Ectodermal cell (in vitro differentiated cells): ENCODE data around the gene ZFP69B.

ENCODE experiments used
- H3K27ac ChIP-seq: 2 replicates; pipeline ENCODE4 v1.7.0; 2013; ENCODE audit warnings: mild to moderate bottlenecking, low read depth, low read length; ENCODE audit not compliant: insufficient read depth, poor library complexity, severe bottlenecking
- H3K27me3 ChIP-seq: 2 replicates; pipeline ENCODE4 v1.7.0; 2013; ENCODE audit warnings: mild to moderate bottlenecking, low read length; ENCODE audit not compliant: insufficient read depth, control insufficient read depth, poor library complexity, severe bottlenecking
- H3K36me3 ChIP-seq: one replicate; pipeline ENCODE4 v1.7.0; 2013; ENCODE audit warnings: low read length; ENCODE audit not compliant: control insufficient read depth, insufficient read depth
- H3K4me1 ChIP-seq: one replicate; pipeline ENCODE4 v1.7.0; 2013; ENCODE audit warnings: low read length; ENCODE audit not compliant: control insufficient read depth, insufficient read depth
- H3K4me3 ChIP-seq: 2 replicates; pipeline ENCODE4 v1.7.0; 2013; ENCODE audit warnings: low read depth, low read length, control low read depth; ENCODE audit not compliant: insufficient read depth
- H3K9me3 ChIP-seq: 2 replicates; pipeline ENCODE4 v1.7.0; 2013; ENCODE audit warnings: mild to moderate bottlenecking, low read length, moderate library complexity; ENCODE audit not compliant: control insufficient read depth
- WGBS, 2 experiments: methylation state at CpG; one replicate each; pipeline ENCODE4 v1.1.7; 2013; ENCODE audit warnings: missing lambda C conversion rate in 2 of 2; 5-methylcytosine and 5-hydroxymethylcytosine counted together

Gene ZFP69B

GRCh38 chr1:40414331-40414730, 35.9 kb upstream of the ZFP69B start:
- Histone ChIP-seq H3K36me3 (no peaks in the 10 kb centered on the region), H3K27ac (no peak overlapping the region), H3K9me3 (no peaks in the 10 kb centered on the region), H3K4me1 (no peaks in the 10 kb centered on the region), H3K4me3 (no peak overlapping the region), H3K27me3 (no peaks in the 10 kb centered on the region)
- 93 to 98% methylated on average over 3 of the region's 3 CpGs for WGBS, 2 experiments

DNA sequence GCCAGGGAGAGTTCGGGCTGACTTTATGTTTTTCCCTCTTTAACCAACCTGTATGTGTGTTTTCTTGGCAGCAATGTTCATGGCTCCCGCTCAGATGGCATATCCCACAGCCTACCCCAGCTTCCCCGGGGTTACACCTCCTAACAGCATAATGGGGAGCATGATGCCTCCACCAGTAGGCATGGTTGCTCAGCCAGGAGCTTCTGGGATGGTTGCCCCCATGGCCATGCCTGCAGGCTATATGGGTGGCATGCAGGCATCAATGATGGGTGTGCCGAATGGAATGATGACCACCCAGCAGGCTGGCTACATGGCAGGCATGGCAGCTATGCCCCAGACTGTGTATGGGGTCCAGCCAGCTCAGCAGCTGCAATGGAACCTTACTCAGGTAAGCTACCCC, 33.6 kb upstream of the ZFP69B start:
- no peak overlapping the region for H3K4me3 ChIP-seq
- H3K36me3 ChIP-seq, result no peaks in the 10 kb centered on the region
- H3K27me3 ChIP-seq, result no peaks in the 10 kb centered on the region
- peaks cover 9% of the 10 kb centered on the region for H3K4me1 ChIP-seq
- WGBS, 2 experiments, result 96% methylated on average over 4 of the region's 4 CpGs
- no peaks in the 10 kb centered on the region for H3K9me3 ChIP-seq
- no peak overlapping the region for H3K27ac ChIP-seq

DNA sequence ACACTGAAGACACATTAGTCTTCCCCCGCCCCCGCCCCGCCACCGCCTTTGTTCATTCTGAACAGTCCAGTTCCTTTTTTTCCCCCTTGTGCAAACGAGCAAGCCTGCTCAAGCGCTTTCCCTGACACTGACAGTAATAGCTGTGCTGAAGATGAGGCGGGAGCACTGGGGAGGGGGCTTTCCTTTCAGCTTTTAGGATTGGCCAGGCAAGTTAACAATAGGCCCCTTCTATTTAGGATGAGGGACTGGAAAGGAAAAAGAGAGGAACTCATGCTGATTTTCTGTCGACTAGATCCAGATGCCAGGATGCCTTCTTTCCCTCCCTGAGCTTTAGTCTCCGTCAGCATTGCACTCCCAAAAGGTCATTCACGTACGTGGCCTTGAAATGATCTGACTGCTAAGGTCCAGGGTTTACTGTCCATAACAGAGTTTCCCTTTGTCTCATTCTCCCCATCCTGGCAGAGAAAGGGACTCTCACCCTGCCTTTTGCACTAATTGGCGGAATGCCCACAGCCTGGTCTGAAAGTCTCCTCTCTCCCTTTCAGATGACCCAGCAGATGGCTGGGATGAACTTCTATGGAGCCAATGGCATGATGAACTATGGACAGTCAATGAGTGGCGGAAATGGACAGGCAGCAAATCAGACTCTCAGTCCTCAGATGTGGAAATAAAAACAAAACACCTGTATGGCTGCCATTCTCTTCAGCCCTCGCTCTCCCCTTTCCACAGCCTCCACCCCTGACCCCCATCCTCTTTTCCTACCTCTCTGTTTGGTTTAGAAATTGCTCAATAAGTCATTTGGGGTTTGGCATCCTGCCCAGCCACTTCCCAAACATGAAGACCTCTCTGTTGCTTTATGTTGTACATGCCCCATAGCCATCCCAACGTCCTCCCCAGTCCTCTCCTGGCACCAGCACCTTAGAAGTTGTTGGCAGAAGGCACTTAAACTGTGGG, 28.6 kb upstream of the ZFP69B start:
- Histone ChIP-seq H3K9me3 (no peaks in the 10 kb centered on the region), H3K27ac (no peak overlapping the region), H3K4me3 (no peak overlapping the region), H3K27me3 (no peaks in the 10 kb centered on the region), H3K36me3 (no peaks in the 10 kb centered on the region), H3K4me1 (peaks cover 11% of the 10 kb centered on the region)
- whole genome bisulfite sequencing, 2 experiments, result 60 to 63% methylated on average over 14 to 15 of the region's 15 CpGs

DNA sequence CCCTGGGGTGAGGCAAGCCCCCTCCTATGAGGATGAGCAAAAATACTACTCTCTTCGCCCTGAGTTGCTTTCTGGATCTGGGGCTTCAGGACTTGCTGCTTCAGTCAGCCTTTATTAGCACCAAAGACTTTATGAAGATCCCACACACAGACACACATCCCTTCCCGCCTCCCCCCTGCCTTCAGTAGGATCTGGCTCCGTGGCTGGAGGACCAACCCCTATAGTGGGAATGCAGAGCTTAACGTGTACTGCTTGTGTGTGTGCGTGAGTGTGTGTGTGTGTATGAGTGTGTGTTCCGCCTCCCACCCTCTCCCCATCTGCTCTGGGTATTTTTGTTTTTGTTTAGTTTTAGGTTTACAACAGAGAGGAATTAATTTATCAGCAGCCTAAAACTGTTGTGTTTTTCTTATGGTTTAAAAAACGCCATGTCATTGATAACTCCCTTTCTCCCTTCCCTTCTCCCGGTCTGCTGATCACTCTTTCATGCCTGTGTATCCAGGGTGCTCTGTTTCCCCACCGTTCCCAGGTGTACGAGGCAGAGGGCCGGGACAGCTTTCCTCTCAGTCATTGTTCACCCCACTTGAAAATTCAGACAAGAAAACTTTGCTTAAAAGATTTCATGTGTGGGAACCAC, 27.5 kb upstream of the ZFP69B start:
- no peaks in the 10 kb centered on the region for H3K9me3 ChIP-seq
- no peaks in the 10 kb centered on the region for H3K27me3 ChIP-seq
- H3K4me3 ChIP-seq, result no peak overlapping the region
- WGBS, 2 experiments, result 85 to 89% methylated on average over 11 of the region's 11 CpGs
- peaks cover 11% of the 10 kb centered on the region for H3K4me1 ChIP-seq
- no peak overlapping the region for H3K27ac ChIP-seq
- no peaks in the 10 kb centered on the region for H3K36me3 ChIP-seq

GRCh38 chr1:40423264-40423642, 27.0 kb upstream of the ZFP69B start:
- H3K27ac ChIP-seq, result no peak overlapping the region
- 95 to 96% methylated on average over 4 of the region's 4 CpGs for WGBS, 2 experiments
- no peaks in the 10 kb centered on the region for H3K9me3 ChIP-seq
- no peaks in the 10 kb centered on the region for H3K27me3 ChIP-seq
- no peak overlapping the region for H3K4me3 ChIP-seq
- no peaks in the 10 kb centered on the region for H3K36me3 ChIP-seq
- H3K4me1 ChIP-seq, result peaks cover 11% of the 10 kb centered on the region

DNA sequence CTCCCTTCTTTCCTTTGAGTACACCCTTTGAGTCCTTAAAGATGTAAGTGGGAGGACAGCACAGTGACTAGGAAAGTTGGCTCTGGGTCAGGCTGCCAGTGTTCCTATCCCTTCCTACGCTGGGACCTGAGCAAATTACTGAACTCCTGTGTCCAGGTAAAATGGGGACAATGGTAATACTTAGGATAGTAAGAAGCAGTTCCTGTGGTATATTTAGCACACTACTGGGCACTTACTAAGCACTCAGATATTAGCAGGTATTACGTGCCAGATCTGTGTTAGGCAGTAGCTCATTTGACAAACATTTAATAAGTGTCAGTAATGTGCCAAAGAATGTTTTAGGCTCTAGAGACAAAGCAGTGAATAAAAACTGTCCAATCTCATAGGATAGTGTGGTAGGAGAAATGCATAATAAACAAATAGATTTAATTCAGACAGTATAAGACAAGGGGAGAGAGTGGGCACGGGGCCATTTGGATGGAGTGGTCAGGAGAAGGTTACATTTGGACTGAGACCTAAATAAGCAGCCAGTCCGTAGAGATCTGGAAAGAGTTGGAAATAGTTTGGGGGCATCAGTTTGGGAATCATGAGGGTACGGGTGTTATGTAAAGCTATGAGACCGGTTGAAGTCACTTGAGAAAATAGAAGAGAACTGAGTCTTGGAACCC, 26.2 kb upstream of the ZFP69B start:
- H3K36me3 ChIP-seq, result no peaks in the 10 kb centered on the region
- no peak overlapping the region for H3K27ac ChIP-seq
- no peaks in the 10 kb centered on the region for H3K27me3 ChIP-seq
- H3K4me3 ChIP-seq, result no peak overlapping the region
- H3K9me3 ChIP-seq, result no peaks in the 10 kb centered on the region
- 94 to 95% methylated on average over 6 of the region's 6 CpGs for WGBS, 2 experiments
- peaks cover 11% of the 10 kb centered on the region for H3K4me1 ChIP-seq

DNA sequence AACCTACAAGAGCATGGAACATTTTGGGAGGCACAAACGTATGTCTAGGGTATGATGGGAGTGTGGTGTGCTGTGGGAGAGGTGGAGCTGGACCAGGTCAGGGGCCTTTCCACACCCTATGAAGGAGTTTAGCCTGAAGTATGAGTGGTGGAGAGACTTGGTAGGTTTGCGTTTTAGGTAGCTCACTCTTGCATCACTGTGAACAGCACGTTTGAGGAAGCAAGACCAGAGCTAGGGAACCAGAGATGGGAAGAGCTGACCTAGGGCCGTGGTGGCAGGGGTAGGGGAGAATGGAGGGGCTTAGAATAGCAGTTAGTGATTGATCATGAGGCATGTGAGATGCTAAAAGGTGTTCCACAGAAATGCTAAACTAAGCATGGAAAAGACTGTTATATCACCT, 25.1 kb upstream of the ZFP69B start:
- Histone ChIP-seq H3K27me3 (no peaks in the 10 kb centered on the region), H3K27ac (no peak overlapping the region), H3K4me3 (no peak overlapping the region), H3K4me1 (peaks cover 11% of the 10 kb centered on the region), H3K9me3 (no peaks in the 10 kb centered on the region), H3K36me3 (no peaks in the 10 kb centered on the region)
- WGBS, 2 experiments, result 81 to 82% methylated on average over 4 of the region's 4 CpGs

GRCh38 chr1:40431385-40431784, 18.9 kb upstream of the ZFP69B start:
- H3K4me3 ChIP-seq, result no peak overlapping the region

GRCh38 chr1:40432644-40433390, 17.5 kb upstream of the ZFP69B start:
- WGBS, 2 experiments, result 91% methylated on average over 3 of the region's 3 CpGs
- H3K9me3 ChIP-seq, result no peaks in the 10 kb centered on the region
- H3K27ac ChIP-seq, result no peak overlapping the region
- no peaks in the 10 kb centered on the region for H3K4me1 ChIP-seq
- H3K36me3 ChIP-seq, result no peaks in the 10 kb centered on the region
- no peaks in the 10 kb centered on the region for H3K27me3 ChIP-seq
- no peak overlapping the region for H3K4me3 ChIP-seq

More at GRCh38 chr1:40431385-40431784, 18.9 kb upstream of the ZFP69B start:
- Histone ChIP-seq H3K4me1 (no peaks in the 10 kb centered on the region), H3K27ac (no peak overlapping the region), H3K36me3 (no peaks in the 10 kb centered on the region), H3K27me3 (no peaks in the 10 kb centered on the region), H3K9me3 (no peaks in the 10 kb centered on the region)
